SK-N-MC (cell line): ENCODE data around the gene PRR5L.

Experiments used
- DNase-seq: peaks from one replicate; pipeline ENCODE4 v3.0.0-alpha.2; 2011; ENCODE audit warnings: low read depth, low spot score
- H3K27ac ChIP-seq: fragments of 200-600 bp; sonication (generic); 2 replicates; pipeline ENCODE4 v1.5.1; 2016; ENCODE audit warnings: mixed run types
- H3K36me3 ChIP-seq: fragments of 200-600 bp; sonication (generic); 2 replicates; pipeline ENCODE4 v1.6.1; 2017; ENCODE audit warnings: antibody characterized with exemption, low read length, mixed read lengths; ENCODE audit not compliant: insufficient read depth
- H3K4me3 ChIP-seq: fragments of 200-600 bp; sonication (generic); 2 replicates; pipeline ENCODE4 v1.5.1; 2016
- H3K9ac ChIP-seq: fragments of 200-600 bp; sonication (generic); 2 replicates; pipeline ENCODE4 v1.8.0; 2017; ENCODE audit warnings: mixed run types, mixed read lengths; ENCODE audit not compliant: insufficient read length
- H3K9me3 ChIP-seq: fragments of 200-600 bp; sonication (generic); 2 replicates; pipeline ENCODE4 v1.6.1; 2017; ENCODE audit warnings: low read depth, mild to moderate bottlenecking, antibody characterized with exemption, low read length, moderate library complexity, mixed read lengths
- EZH2 ChIP-seq: fragments of 200-600 bp; sonication (generic); IDR thresholded peaks from one replicate; pipeline ENCODE4 v1.6.1; 2017; ENCODE audit warnings: antibody characterized with exemption
- FOXP2 ChIP-seq: optimal IDR thresholded peaks from 2 replicates; pipeline ENCODE3; 2011; ENCODE audit warnings: mild to moderate bottlenecking, moderate library complexity; ENCODE audit not compliant: insufficient read depth; ENCODE audit errors: extremely low read length, control extremely low read depth
- POLR2AphosphoS5 ChIP-seq: IDR thresholded peaks from 2 replicates; pipeline ENCODE4 v1.6.1; 2012; ENCODE audit warnings: mild to moderate bottlenecking, low read depth, low read length, borderline replicate concordance

Gene PRR5L

DNA sequence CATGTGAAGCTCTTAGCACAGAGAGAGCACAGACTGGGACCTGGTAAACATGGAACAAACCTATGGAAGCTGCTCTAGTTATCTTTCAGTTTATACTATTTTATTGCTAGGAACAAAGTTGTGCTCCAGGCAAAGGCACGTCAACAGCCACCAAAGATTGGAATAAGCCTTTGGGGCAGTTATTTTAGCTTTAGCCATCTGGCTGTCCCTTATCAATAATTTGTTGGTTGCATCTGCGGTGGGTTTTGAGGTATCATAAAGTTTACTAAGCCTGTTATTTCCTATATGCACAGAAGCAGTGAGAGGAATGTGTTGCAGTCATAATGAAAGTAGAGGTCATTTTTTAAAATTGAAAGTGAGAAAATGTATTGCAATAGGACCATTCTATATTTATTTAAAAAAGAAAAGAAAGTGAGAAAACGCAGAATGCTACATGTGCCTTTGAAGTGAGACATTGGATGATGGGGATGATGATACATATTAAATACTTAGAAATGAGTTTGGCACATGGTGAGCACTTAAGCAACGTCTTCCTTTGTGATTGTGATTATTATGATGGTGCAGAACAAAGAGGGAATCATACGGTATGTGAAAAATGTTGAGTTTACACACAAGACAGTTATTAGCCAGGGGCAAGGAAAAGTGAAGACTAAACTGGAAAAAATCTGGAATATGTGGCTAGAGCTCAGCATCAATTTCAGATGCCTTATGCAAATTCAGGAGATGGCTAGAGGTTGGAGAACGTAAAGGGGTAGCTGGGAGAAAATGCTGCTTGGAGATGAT lies 58.3 kb downstream of the PRR5L start:
- DNase-seq, result no peak
- Histone ChIP-seq H3K36me3 (no peaks in the 10 kb centered on the region), H3K9ac (no peak overlapping the region), H3K9me3 (no peaks in the 10 kb centered on the region), H3K4me3 (peak overlapping the region; percentile 53), H3K27ac (peak overlapping the region; percentile 4; the same call in 1 of the 2 replicates)
- TF ChIP-seq POLR2AphosphoS5, result no peak

DNA sequence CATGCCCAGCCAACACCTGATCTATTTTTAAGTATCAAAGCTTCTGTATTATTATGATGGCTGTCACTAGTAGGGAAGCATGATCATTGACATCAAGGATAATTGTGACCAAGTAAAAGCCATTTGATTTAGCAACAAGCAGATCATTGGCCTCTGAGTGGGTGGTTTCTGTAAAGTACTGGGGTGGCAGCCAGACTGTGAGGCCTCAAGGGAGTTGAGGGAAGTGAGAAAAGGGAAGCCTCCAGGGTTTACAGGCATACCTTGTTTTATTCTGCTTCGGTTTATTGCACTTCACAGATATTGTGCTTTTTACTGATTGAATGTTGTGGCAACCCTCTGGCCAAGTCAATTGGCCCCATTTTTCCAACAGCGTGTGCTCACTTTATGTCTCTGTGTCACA lies 60.1 kb downstream of the PRR5L start:
- H3K9me3 ChIP-seq, result no peaks in the 10 kb centered on the region
- no peak overlapping the region for H3K4me3 ChIP-seq
- TF ChIP-seq POLR2AphosphoS5 (no peak), FOXP2 (no peak), EZH2 (no peak)
- no peak overlapping the region for H3K9ac ChIP-seq
- H3K36me3 ChIP-seq, result no peaks in the 10 kb centered on the region
- no peak for DNase-seq
- H3K27ac ChIP-seq, result no peak overlapping the region

GRCh38 chr11:36357831-36358230 lies 61.7 kb downstream of the PRR5L start:
- TF ChIP-seq FOXP2, result no peak
- no peak for TF ChIP-seq POLR2AphosphoS5
- TF ChIP-seq EZH2, result no peak

DNA sequence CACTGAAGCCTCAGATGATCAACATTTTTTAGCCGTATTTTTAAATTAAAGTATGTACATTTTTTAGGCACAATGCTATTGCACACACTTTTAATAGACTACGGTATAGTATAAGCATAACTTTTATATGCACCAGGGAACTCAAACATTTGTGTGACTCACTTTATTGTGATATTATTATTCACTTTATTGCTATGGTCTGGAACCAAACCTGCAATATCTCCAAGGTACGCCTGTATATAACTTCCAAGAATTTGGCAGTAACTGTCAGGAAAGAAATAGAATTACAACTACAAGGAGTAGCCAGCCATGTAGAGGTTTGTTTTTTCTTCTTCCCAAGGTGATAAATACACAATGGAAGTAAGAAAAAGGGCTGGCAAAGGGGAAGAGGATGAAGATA lies 62.3 kb downstream of the PRR5L start:
- DNase-seq, result no peak
- no peaks in the 10 kb centered on the region for H3K9me3 ChIP-seq
- H3K36me3 ChIP-seq, result no peaks in the 10 kb centered on the region
- TF ChIP-seq POLR2AphosphoS5 (no peak), EZH2 (no peak), FOXP2 (no peak)
- H3K27ac ChIP-seq, result no peak overlapping the region
- no peak overlapping the region for H3K9ac ChIP-seq
- H3K4me3 ChIP-seq, result no peak overlapping the region

More at GRCh38 chr11:36357831-36358230, 61.7 kb downstream of the PRR5L start:
- no peak overlapping the region for H3K9ac ChIP-seq
- no peak overlapping the region for H3K27ac ChIP-seq
- H3K36me3 ChIP-seq, result no peaks in the 10 kb centered on the region
- H3K4me3 ChIP-seq, result no peak overlapping the region
- no peaks in the 10 kb centered on the region for H3K9me3 ChIP-seq
- no peak for DNase-seq

DNA sequence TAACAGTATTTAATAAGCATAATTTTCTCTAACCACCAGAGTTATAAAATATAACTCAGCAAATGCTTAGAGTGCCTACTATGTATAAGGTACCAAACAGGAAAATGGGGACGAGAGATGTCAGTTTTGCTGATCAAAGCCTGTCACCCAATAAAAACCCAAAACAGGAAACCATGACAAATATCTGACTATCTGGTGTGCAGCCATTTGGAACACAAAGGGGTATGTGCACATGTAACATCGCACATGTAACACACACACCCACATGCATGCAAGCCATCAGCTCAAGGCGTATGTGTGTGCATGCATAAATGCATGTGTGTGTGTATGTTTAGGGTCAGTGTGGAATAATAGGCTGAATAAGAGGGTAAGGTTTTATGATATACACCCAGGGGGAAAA lies 64.2 kb downstream of the PRR5L start:
- no peak for TF ChIP-seq EZH2
- no peak for TF ChIP-seq FOXP2
- no peak for TF ChIP-seq POLR2AphosphoS5
- Histone ChIP-seq H3K27ac (no peak overlapping the region), H3K4me3 (no peak overlapping the region), H3K9me3 (no peaks in the 10 kb centered on the region), H3K36me3 (no peaks in the 10 kb centered on the region), H3K9ac (no peak overlapping the region)
- DNase-seq, result no peak

GRCh38 chr11:36360826-36361415 lies 64.8 kb downstream of the PRR5L start:
- no peak overlapping the region for H3K27ac ChIP-seq
- no peak overlapping the region for H3K9ac ChIP-seq
- peak overlapping the region; percentile 29; the same call in 1 of the 2 replicates for H3K4me3 ChIP-seq
- H3K9me3 ChIP-seq, result no peaks in the 10 kb centered on the region
- TF ChIP-seq POLR2AphosphoS5, result no peak
- TF ChIP-seq EZH2, result no peak
- TF ChIP-seq FOXP2, result no peak
- no peaks in the 10 kb centered on the region for H3K36me3 ChIP-seq
- DNase-seq, result no peak

DNA sequence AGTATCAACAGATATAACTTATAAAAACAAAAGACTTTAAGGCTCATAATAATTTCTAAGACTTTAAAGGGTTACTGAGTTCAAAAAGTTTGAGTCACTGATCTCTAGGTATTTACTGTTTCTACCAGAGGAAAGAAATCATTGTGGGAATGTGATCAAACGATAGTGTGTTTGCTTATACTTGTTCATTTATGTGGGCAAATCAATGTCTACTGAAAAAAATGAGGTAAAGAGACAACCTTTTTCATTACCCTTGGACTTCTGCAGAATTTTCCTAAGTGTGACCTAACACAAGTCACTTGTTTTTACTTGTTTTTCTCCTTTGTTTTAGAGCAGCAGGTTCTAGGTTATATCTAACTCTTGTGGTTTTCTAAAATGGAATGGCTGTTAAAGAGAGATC lies 65.4 kb downstream of the PRR5L start:
- H3K9ac ChIP-seq, result no peak overlapping the region
- no peaks in the 10 kb centered on the region for H3K9me3 ChIP-seq
- H3K4me3 ChIP-seq, result no peak overlapping the region
- no peaks in the 10 kb centered on the region for H3K36me3 ChIP-seq
- DNase-seq, result no peak
- no peak overlapping the region for H3K27ac ChIP-seq
- TF ChIP-seq FOXP2, result no peak
- TF ChIP-seq POLR2AphosphoS5, result no peak
- no peak for TF ChIP-seq EZH2

- H3K9me3 ChIP-seq, result no peaks in the 10 kb centered on the region
- TF ChIP-seq POLR2AphosphoS5 (no peak), EZH2 (no peak)
- DNase-seq, result no peak
- no peak overlapping the region for H3K27ac ChIP-seq
- no peaks in the 10 kb centered on the region for H3K36me3 ChIP-seq
- no peak overlapping the region for H3K9ac ChIP-seq
- no peak overlapping the region for H3K4me3 ChIP-seq
These were observed 65.9 kb downstream of the PRR5L start for GRCh38 chr11:36361901-36362391.
